Bronchial epithelial cell (primary cell): ENCODE measurements around the gene C12orf43. TPM values are rescaled to one million over a fixed set of nuclear protein-coding genes. Genes with fewer than 3 reads are reported as not detected.
"Not testable (repeated sequence)": the region's sequence is repeated elsewhere in the genome, so short reads cannot be mapped to it uniquely, and the experiment has no call there.

Source experiments
- DNase-seq: peaks from one replicate; pipeline ENCODE4 v3.0.0-alpha.2; 2010; ENCODE audit warnings: low read depth
- FAIRE-seq: peaks from 2 replicates; lab custom pipeline; 2011; peaks lifted over from hg19 to GRCh38; lab: Jason Lieb, UNC
- H3K27me3 ChIP-seq: 2 replicates; pipeline ENCODE4 v1.5.1; 2011; ENCODE audit warnings: low read length; ENCODE audit not compliant: control insufficient read depth, insufficient read depth
- H3K36me3 ChIP-seq: 2 replicates; pipeline ENCODE4 v1.5.1; 2011; ENCODE audit warnings: low read length; ENCODE audit not compliant: control insufficient read depth, insufficient read depth
- H3K4me3 ChIP-seq: 2 replicates; pipeline ENCODE4 v1.5.1; 2011; ENCODE audit warnings: mild to moderate bottlenecking, low read depth, low read length, control low read depth
- total RNA-seq: library from RNA; depleted of rRNA; stranded (reverse); fragments of >200 nt; gene quantifications from 2 replicates; pipeline ENCODE4 v1.2.1, GENCODE V29; 2014
- TF ChIP-seq, protein P1 (sequence below): IDR thresholded peaks from 2 replicates; pipeline ENCODE4 v1.5.1; 2011; ENCODE audit warnings: mild to moderate bottlenecking, moderate library complexity, low read length, control low read depth, inconsistent platforms; ENCODE audit not compliant: insufficient read depth, severe bottlenecking

The C12orf43 gene
- total RNA-seq, 1 donor from 2014 or later, result 6.3 TPM

DNA sequence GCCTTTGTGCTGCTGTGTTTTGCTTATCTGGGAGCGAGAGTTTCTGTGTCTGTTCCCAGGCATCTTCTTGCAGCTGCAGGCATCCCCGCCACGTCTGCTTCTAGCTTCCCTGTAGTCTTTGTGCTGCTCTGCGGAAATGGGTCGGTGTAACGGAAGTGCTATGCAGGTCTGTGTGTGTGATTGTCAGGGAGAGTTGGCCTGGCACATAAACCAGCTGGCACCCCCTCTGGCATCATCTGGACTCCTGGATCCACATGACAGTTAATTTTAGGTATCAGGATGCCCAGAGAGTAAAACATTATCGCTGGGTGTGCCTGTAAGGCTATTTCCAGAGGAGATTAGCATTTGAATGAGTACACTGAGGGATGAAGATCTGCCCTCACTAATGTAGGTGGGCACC lies 32.2 kb upstream of the C12orf43 start:
- H3K36me3 ChIP-seq, result no peaks in the 10 kb centered on the region
- no peaks in the 10 kb centered on the region for H3K27me3 ChIP-seq
- DNase-seq (no peak), FAIRE-seq (no peak)
- H3K4me3 ChIP-seq, result no peak overlapping the region
- TF ChIP-seq, protein P1, sequence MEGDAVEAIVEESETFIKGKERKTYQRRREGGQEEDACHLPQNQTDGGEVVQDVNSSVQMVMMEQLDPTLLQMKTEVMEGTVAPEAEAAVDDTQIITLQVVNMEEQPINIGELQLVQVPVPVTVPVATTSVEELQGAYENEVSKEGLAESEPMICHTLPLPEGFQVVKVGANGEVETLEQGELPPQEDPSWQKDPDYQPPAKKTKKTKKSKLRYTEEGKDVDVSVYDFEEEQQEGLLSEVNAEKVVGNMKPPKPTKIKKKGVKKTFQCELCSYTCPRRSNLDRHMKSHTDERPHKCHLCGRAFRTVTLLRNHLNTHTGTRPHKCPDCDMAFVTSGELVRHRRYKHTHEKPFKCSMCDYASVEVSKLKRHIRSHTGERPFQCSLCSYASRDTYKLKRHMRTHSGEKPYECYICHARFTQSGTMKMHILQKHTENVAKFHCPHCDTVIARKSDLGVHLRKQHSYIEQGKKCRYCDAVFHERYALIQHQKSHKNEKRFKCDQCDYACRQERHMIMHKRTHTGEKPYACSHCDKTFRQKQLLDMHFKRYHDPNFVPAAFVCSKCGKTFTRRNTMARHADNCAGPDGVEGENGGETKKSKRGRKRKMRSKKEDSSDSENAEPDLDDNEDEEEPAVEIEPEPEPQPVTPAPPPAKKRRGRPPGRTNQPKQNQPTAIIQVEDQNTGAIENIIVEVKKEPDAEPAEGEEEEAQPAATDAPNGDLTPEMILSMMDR, result no peak

DNA sequence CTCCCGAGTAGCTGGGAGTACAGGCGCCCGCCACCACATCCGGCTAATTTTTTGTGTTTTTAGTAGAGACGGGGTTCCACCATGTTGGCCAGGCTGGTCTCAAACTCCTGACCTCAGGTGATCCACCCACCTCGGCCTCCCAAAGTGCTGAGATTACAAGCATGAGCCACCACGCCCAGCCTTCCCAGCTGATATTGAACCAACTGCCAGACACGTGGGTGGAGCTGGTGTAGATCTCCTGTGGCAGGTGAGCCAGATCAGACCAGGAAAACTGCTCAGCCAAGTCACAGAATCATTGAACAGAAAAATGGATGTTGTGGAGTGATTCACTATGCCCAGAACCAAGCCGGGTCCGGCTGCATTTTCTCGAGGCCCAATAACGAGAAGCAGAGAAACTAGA lies 31.1 kb upstream of the C12orf43 start:
- not testable (repeated sequence) for H3K36me3 ChIP-seq, H3K27me3 ChIP-seq, DNase-seq, H3K4me3 ChIP-seq, FAIRE-seq

DNA sequence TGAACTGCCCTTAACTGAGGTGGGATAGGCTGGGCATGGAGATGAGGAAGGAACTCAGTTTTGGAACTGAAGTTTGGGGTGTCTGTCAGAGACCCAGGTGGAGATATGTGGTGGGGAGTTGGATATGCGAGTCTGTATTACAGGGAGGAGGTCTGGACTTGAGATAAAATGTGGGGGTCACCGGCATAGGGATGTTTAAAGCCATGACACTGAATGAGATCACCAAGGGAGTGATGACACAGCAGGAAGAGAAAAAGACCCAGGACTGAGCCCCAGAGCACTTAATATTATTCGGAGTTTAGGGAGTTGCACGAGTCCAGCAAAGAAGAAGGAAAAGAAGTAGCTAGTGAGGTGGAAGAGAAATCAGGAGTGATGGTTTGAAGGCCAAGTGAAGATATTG lies 26.8 kb upstream of the C12orf43 start:
- Histone ChIP-seq H3K36me3 (no peaks in the 10 kb centered on the region), H3K4me3 (no peak overlapping the region), H3K27me3 (no peaks in the 10 kb centered on the region)
- FAIRE-seq (no peak), DNase-seq (no peak)
- TF ChIP-seq, protein P1, result no peak

DNA sequence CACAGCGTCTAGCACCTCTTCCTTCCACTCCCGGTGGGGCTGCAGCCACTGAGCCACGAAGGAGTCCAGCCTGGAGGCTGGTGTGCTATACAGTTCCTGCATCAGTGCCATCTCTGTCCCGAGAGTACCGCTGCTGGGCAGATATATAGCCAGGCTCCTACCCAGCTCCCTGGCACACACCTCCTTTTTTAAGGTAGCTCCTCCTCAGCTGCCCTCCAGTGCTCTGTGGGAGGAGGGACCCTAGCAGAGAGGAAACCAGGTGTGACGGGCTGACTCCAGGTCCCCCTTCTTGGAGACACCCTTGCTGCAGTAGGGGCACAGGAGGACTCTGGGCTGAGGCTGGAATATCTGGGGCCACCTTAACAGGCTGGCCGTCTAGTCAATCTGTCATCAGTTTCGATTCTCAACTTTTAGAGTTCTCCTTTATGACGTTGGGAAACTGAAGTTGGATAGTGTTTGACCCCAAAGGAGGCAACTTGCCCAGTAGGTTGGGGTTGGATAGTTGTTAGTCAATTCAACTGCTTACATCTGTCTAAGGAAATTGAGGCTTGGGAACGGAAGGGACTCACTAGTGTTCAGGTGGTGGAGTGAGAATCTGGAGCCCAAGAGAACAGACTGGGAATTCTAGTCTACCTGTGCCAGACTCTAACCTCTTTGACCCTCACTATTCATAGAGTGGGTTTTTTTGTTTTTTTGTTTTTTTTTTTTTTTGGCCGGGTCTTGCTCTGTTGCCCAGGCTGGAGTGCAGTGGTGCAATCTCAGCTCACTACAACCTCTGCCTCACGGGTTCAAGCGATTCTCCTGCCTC lies 22.8 kb upstream of the C12orf43 start, which contains the start of gene OASL:
Gene OASL (minus strand): TSS at position 386 of the 808 bp plus-strand sequence. CDS start 275 bp downstream, at position 111.
- no peak for FAIRE-seq
- TF ChIP-seq, protein P1, result no peak
- H3K36me3 ChIP-seq, result no peaks in the 10 kb centered on the region
- DNase-seq, result peak; percentile 52
- H3K4me3 ChIP-seq, result peak within 1 kb of the TSS; percentile 18
- H3K27me3 ChIP-seq, result no peaks in the 10 kb centered on the region

DNA sequence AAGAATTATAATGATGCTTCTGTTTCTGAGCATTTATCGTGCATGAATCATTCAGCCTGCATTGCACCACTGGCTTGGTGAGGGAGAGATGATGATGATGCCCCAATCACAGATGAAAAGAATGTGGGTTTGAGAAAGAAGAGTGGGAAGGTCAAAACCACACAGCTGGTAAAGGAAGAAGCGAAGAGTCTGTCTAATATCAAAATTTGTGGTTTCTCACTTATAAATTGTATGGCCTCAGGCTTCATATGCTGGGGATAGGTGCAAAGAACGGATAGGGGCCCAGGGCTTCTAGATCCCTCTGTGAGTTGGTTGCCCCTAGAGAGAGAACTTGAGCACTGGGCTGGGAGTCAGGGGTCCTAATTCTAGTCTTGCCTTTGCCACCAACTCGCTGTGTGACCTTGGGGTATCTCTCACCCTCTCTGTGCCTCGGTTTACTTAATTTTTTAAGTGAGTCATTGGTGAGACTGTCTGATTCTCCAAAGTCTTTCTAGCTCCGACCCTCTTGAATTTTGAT lies 20.6 kb upstream of the C12orf43 start:
- Histone ChIP-seq H3K36me3 (no peaks in the 10 kb centered on the region), H3K27me3 (no peaks in the 10 kb centered on the region), H3K4me3 (no peak overlapping the region)
- DNase-seq, result peak; percentile 66
- FAIRE-seq, result no peak
- TF ChIP-seq, protein P1, result no peak

DNA sequence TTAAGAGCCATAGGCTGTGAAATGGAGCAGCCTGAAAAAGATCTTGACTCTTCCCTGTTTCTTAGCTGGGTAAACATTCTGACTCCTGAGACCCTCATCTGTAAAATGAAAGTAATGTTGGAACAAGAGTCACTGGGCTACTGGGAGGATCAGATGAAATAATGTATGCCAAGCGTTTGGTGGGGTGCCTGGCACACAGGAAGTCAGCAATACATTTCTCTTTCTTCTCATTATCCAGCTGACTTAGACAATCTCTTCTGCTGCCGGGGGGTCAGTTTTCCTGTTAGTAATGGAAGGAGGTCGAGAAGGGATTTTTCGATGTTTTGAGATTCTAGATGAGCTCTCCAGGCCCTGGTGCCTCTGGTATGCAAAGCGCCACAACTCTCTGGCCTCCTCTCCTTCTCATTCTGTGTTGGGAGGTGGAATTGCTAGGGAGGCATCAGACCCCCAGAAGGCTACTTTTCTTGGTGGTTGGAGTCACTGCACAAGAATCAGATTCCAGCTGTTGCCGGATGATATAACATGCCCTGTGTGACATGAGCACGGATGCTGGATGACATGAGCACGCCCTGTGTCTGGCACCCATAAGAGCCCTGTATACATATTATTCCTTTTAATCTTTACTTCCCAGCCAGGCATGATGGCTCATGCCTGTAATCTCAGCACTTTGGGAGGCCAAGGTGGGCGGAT lies 18.5 kb upstream of the C12orf43 start:
- Histone ChIP-seq H3K36me3 (no peaks in the 10 kb centered on the region), H3K4me3 (no peak overlapping the region), H3K27me3 (no peaks in the 10 kb centered on the region)
- FAIRE-seq (no peak), DNase-seq (no peak)
- TF ChIP-seq, protein P1, result no peak
